Peyer's patch (tissue), 4 donors: ENCODE measurements around the gene IGDCC3. TPM values are rescaled to one million over a fixed set of nuclear protein-coding genes. Genes with fewer than 3 reads are reported as not detected.

Source experiments
- DNase-seq, 3 donors: peaks; one replicate each; pipeline ENCODE4 v3.0.0-alpha.2; 2017 to 2019
- H3K27ac ChIP-seq, 4 donors: fragments of 200-600 bp; sonication (generic); one replicate each; pipeline ENCODE4 v1.5.1; 2016 to 2019
- H3K27me3 ChIP-seq, 2 donors: fragments of 200-600 bp; sonication (generic); one replicate each; pipeline ENCODE4 v1.5.1; 2019
- H3K36me3 ChIP-seq, 3 donors: fragments of 200-600 bp; sonication (generic); one replicate each; pipeline ENCODE4 v1.5.1; 2016 to 2019
- H3K4me1 ChIP-seq, 4 donors: fragments of 200-600 bp; sonication (generic); one replicate each; pipeline ENCODE4 v1.5.1; 2016 to 2019
- H3K4me3 ChIP-seq, 4 donors: fragments of 200-600 bp; sonication (generic); 1 replicate in 3 of 4; 2 replicates in 1 of 4; pipeline ENCODE4 v1.5.1; 2016 to 2019; ENCODE audit warnings: mild to moderate bottlenecking in 1 of 4
- H3K9me3 ChIP-seq, 4 donors: fragments of 200-600 bp; sonication (generic); one replicate each; pipeline ENCODE4 v1.5.1; 2016 to 2019; ENCODE audit warnings: mild to moderate bottlenecking in 1 of 4
- CTCF ChIP-seq, 6 experiments: fragments of 450-650 bp in 4 of 6; fragments of 200-600 bp in 2 of 6; sonication (generic) in 1 of 6; IDR thresholded peaks; one replicate each; pipeline ENCODE4 v1.5.1; 2017 to 2019; ENCODE audit warnings: antibody characterized with exemption in 6 of 6, mild to moderate bottlenecking in 3 of 6, moderate library complexity in 1 of 6
- POLR2A ChIP-seq, 2 donors: fragments of 450-650 bp; IDR thresholded peaks; one replicate each; pipeline ENCODE4 v1.5.1; 2017; ENCODE audit warnings: antibody characterized with exemption in 2 of 2, mild to moderate bottlenecking in 2 of 2, moderate library complexity in 2 of 2
- total RNA-seq, 4 donors: library from RNA; depleted of rRNA; stranded (reverse); fragments of >200 nt; gene quantifications; one replicate each; pipeline ENCODE4 v1.1.0, GENCODE V29; 2016

IGDCC3 gene
- total RNA-seq, 4 donors from 2014 or later = not detected

- Histone ChIP-seq H3K9me3 (no peaks in the 10 kb centered on the region), H3K27ac (no peak overlapping the region), H3K4me3 (no peak overlapping the region), H3K36me3 (no peaks in the 10 kb centered on the region), H3K27me3 (no peaks in the 10 kb centered on the region), H3K4me1 (peaks cover 0 to 15% (median 7%) of the 10 kb centered on the region in 4 donors)
- TF ChIP-seq CTCF (IDR thresholded peaks at IDR 0.05) (no peak), POLR2A (IDR thresholded peaks at IDR 0.05) (no peak)
- DNase-seq = no peak
Observed at GRCh38 chr15:65289261-65289854, 88.4 kb downstream of the IGDCC3 start.

GRCh38 chr15:65287520-65287855 lies 90.3 kb downstream of the IGDCC3 start:
- H3K4me3 ChIP-seq = peak overlapping the region in 3 of 4 donors; percentile 63 to 82 (median 80)
- H3K27ac ChIP-seq = peak overlapping the region; percentile 84 to 94 (median 89)
- no peaks in the 10 kb centered on the region for H3K27me3 ChIP-seq
- H3K36me3 ChIP-seq = no peaks in the 10 kb centered on the region
- H3K4me1 ChIP-seq = peaks cover 0 to 15% (median 7%) of the 10 kb centered on the region in 4 donors
- TF ChIP-seq CTCF (IDR thresholded peaks at IDR 0.05) = no peak
- TF ChIP-seq POLR2A (IDR thresholded peaks at IDR 0.05) = no peak
- no peak for DNase-seq
- no peaks in the 10 kb centered on the region for H3K9me3 ChIP-seq

- H3K36me3 ChIP-seq = no peaks in the 10 kb centered on the region
- peaks cover 0 to 15% (median 7%) of the 10 kb centered on the region in 4 donors for H3K4me1 ChIP-seq
- no peaks in the 10 kb centered on the region for H3K9me3 ChIP-seq
- TF ChIP-seq POLR2A (IDR thresholded peaks at IDR 0.05) = peak; percentile 54 to 71
- TF ChIP-seq CTCF (IDR thresholded peaks at IDR 0.05) = peak in 5 of 6 experiments; percentile 55 to 89 (median 66)
- peak; percentile 92 to 97 (median 96) for DNase-seq
- peak within 1 kb of the TSS; percentile 84 to 94 (median 89) for H3K27ac ChIP-seq
- no peaks in the 10 kb centered on the region for H3K27me3 ChIP-seq
- H3K4me3 ChIP-seq = peak within 1 kb of the TSS; percentile 63 to 85 (median 81)
Observed at GRCh38 chr15:65286704-65287519, 90.9 kb downstream of the IGDCC3 start, which contains the start of gene PARP16. PARP16 (minus strand) TSS chr15:65286883; CDS start chr15:65286426, 457 bp downstream.

- peak; percentile 29 to 84 (median 78) for DNase-seq
- Histone ChIP-seq H3K4me1 (peaks cover 0 to 15% (median 7%) of the 10 kb centered on the region in 4 donors), H3K4me3 (peak overlapping the region; percentile 63 to 85 (median 81)), H3K9me3 (no peaks in the 10 kb centered on the region), H3K36me3 (no peaks in the 10 kb centered on the region), H3K27me3 (no peaks in the 10 kb centered on the region), H3K27ac (peak overlapping the region; percentile 84 to 94 (median 89))
- peak; percentile 57 to 71 for TF ChIP-seq POLR2A (IDR thresholded peaks at IDR 0.05)
- no peak for TF ChIP-seq CTCF (IDR thresholded peaks at IDR 0.05)
Observed at GRCh38 chr15:65286069-65286703, 91.6 kb downstream of the IGDCC3 start.

GRCh38 chr15:65285291-65286068 lies 92.3 kb downstream of the IGDCC3 start:
- no peak for DNase-seq
- TF ChIP-seq POLR2A (IDR thresholded peaks at IDR 0.05) (no peak), CTCF (IDR thresholded peaks at IDR 0.05) (no peak)
- Histone ChIP-seq H3K27ac (peak overlapping the region; percentile 84 to 94 (median 89)), H3K4me1 (peaks cover 0 to 15% (median 7%) of the 10 kb centered on the region in 4 donors), H3K36me3 (no peaks in the 10 kb centered on the region), H3K4me3 (peak overlapping the region; percentile 63 to 85 (median 81)), H3K27me3 (no peaks in the 10 kb centered on the region), H3K9me3 (no peaks in the 10 kb centered on the region)
